GM18511 (cell line): Measurements from ENCODE around the gene PHYKPL.

ENCODE experiments used
- ATAC-seq: cut with Tn5 transposase; IDR thresholded peaks from one replicate; pipeline ENCODE4 v1.9.1; 2021; ENCODE audit warnings: mild to moderate bottlenecking, moderate library complexity; ENCODE audit not compliant: unreplicated experiment

PHYKPL gene

DNA sequence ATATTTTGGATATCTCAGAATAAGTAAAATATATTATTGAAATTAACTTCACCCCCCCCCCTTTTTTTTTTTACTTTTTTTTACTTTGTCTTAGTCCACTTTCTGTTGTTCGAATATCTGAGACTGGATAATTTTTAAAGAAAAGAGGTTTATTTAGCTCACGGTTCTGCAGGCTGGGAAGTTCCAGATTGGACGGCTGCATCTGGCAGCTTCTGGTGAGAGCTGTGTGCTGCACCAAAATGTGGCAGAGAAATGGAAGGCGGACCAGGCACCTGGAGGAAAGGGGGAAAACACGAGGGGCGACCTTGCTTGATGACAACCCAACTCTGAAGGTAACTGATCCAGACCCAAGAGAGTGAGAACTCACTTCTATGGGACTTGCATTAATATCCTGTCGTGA lies 39.8 kb downstream of the PHYKPL start:
- ATAC-seq, result no peak

DNA sequence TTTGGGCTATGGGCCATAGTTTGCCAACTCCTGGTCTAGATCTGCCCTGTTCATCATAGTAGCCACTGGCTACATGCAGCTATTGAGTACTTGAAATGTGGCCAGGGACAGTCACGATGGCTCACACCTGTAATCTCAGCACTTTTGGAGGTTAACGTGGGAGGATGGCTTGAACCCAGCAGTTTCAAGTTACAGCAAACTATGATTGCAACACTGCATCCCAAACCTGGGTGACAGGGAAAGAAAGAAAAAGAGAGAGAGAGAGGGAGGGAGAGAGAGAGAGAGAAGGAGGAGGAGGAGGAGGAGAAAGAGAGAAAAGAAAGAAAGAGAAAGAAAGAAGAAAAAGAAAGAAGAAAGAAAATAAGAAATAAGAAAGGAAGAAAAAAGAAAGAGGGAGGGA lies 40.4 kb downstream of the PHYKPL start:
- ATAC-seq, result no peak

DNA sequence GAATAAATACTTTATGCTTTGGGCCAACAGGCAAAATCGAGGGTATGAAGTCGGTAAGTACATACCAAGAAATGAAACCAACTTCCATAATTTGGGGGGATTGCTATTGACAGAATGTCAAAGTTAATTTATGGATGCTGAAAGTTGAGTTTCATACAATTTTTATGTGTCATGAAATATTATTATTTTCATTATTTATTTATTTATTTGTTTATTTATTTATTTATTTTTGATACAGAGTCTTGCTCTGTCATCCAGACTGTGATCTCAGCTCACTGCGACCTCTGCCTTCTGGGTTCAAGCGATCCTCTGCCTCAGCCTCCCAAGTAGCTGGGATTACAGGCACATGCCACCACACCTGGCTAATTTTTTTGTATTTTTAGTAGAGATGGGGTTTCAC lies 40.9 kb downstream of the PHYKPL start:
- no peak for ATAC-seq

DNA sequence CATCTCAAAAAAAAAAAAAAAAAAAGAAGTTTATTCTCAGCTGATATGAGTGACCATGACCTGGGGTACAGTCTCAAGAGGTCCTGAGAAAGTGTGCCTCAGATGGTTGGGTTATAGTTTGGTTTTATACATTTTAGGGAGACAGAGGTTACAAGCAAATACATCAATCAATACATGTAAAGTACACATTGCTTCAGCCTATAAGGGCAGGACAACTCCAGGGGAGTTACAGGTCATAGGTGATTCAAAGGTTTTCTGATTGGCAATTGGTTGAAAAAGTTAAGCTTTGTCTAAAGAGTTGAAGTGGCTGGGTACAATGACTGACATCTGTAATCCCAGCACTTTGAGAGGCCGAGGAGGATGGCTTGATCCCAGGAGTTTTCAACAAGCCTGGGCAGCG lies 43.2 kb downstream of the PHYKPL start:
- no peak for ATAC-seq

DNA sequence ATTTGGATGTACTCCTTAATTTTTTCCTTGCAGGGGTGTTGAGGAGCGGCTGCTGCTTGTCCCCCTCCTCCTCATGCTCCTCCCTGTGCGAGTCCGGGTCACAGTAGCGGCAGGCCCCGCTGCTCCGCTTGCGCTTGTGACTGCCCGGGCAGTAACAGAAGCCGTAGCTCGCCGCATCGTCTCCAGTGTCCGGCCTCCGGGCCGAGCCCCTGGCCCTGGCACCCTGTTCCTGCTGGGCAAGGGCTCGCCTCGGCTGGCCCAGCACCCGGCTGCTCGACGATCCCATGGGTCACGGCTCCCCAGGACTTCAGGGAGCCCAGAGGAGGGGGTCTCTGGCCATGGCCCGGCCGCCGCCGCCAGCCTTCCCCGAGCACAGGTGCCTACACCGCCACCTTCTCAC lies 45.6 kb downstream of the PHYKPL start, which contains the start of gene GMCL2:
TSS of gene GMCL2 (minus strand) at position 358 of the 400 bp plus-strand sequence. CDS start at position 286, 72 bp downstream.
- ATAC-seq, result no peak

DNA sequence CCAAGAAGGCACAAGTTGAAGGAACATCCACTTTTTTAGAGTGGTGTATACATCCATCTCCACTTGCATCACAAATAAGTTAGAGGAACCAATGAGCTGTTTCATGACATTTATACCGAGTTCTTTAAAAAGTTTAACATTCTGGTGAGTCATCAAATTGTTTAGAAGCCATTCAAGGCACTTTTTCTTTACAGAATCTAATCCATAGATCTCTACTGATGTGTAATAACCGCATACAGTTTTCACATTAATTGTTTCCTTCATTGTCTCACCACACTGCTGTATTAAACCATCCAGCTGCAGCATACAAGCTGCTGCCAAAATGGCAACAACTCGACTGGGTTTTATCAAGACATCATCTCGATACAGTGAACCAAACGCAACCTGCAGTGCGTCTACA lies 46.2 kb downstream of the PHYKPL start:
- no peak for ATAC-seq

DNA sequence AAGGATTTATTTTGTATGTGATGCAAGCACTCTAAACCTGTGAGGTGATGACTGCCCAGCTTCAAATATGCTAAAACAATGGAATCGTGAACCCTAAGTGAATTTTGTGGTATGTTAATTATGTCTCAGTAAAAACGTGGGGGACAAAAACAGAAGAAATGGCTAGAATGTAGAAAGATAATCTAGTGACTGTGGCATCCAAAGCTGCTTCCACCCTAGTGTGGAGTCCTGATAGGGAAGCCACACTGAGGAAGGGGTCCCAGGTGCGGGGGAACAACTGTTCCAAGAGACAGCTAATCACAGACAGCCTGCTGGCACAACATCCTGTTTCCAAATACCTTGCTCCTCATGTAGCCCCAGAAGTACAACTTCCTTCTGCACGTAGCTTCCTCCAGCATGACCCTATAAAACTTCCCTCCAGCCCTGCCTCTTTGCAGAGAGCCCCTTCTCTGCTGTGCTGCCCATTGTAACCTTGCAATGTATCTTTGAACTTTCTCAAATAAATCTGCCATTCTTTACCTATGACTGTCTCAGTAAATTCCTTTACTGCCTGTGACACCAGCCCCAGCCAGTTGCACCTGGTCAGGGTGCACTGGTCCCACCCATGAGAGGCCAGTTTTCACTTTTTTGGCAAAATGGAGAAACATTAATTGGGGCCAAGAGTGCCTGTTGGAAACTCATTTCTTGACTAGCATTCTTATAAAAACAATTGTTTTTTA lies 50.3 kb downstream of the PHYKPL start:
- no peak for ATAC-seq

DNA sequence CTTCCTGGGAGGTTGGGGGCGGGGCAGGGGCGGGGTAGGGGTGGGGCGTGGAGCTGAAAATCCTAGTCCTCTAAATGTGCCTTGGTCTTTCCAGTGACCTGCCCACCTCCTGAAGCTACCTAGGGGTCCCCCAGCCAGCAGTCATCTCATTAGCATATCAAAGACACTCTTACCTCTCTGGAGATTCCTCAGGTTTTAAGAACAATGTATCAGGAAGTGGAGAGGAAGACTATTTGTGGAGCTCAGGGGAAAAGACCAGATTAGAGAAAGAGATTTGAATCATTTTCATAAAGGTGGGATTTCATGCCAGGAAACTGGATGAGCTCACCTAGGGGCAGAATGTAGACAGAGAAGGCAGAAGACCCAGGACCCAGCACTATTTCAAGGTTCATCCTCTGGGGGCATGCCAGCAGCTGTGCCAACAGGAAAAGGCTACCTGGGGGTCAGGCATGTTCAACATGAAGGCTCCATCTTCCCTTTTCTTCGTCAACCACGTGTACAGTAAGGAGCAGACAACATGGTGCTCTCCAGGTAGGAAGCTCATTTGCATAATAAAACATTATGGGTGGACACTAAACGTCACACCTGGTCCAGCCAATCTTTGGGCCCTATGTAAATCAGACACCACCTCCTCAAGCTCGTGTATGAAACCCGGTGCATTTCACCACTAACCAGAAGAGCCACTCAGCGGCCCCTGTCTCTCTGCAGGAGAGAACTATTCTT lies 52.3 kb downstream of the PHYKPL start:
- no peak for ATAC-seq

DNA sequence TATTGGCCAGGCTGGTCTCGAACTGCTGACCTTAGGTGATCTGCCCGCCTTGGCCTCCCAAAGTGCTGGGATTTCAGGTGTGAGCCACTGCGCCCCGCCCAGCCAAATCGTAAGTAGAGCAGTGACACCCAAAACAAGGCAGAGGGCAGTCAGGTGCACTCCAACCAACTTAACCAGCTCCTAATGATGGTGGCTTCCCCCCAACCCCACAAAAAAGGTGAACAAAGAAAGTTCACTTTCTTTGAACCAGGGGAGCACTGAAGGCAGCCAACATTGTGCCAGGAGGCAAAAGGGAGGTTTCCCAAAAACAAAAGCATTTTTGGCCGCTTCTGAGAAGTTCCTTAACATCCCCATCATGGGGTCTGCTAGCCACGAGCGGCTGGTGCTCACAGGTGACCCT lies 55.0 kb downstream of the PHYKPL start:
- ATAC-seq, result no peak

DNA sequence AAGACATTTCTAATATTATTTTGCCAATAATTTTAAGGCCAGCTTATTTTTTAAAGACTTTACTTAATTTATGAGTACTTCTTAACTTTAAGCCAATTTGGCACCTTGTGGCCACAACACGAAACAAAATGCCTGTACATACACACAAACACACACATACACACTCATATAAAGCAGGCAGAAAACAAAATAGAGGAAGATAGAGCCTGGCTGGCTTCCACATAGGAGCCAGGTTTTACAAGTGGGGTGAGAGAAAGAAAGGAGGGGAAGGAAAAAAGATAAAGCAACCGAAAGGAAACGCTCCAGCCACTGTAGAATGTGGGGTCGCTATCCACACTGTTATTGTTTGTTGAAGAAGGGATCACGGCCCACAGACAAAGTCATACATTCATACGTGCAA lies 55.8 kb downstream of the PHYKPL start:
- no peak for ATAC-seq

DNA sequence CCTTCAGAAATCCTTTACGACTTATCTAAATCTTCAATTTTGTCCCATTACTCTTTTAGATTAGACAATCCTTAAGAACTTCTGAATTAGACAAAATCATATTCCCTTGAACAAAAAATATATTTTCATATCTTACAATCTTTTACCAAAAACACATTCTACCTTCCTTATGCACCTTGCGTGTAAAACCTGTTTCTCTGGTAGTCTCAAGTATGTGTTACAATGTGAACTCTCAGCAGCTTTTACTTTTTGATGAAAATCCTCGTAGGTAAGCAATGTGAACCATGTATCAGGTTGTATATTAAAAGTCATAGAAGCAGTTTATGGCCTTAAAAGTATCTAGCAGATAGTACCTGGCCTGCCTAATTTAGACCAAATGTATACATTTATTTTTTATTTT lies 58.1 kb downstream of the PHYKPL start:
- ATAC-seq, result no peak

DNA sequence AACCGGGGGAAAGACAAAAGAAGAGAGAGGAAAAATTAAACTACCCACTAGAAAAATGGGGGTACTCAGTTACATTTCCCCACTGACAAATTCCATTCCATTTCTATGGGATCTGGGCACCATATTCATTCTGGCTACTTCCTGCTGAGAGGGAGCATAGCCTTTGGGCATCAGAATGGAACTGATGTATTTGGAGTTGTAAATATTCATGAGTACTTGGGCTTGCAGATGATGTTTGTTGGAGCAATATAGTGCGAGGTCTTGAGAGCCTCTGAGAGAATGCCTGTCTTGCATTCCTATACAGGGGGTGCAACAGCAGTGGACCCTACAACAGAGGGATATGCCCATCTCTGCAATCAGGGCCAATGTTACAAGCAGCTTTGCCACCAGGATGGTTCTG lies 62.1 kb downstream of the PHYKPL start:
- ATAC-seq, result no peak

DNA sequence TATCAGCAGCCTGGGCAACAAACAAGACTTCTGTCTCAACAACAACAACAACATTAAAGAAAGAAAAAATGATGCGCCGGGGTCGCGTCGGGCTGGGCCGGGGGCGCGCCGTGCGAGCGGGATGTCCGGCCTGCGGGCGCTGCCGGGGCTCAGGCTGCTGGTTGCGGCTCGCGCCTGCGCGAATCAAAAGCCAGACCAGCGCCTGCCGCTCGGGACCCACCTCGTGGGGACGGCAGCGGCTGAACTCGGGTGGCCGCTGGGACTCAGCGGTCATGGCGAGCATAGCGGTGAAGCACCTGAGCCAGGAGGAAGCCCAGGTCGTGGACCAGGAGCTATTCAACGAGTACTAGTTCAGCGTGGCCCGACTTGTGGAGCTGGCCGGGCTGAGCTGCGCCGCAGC lies 67.0 kb downstream of the PHYKPL start:
- ATAC-seq, result no peak

DNA sequence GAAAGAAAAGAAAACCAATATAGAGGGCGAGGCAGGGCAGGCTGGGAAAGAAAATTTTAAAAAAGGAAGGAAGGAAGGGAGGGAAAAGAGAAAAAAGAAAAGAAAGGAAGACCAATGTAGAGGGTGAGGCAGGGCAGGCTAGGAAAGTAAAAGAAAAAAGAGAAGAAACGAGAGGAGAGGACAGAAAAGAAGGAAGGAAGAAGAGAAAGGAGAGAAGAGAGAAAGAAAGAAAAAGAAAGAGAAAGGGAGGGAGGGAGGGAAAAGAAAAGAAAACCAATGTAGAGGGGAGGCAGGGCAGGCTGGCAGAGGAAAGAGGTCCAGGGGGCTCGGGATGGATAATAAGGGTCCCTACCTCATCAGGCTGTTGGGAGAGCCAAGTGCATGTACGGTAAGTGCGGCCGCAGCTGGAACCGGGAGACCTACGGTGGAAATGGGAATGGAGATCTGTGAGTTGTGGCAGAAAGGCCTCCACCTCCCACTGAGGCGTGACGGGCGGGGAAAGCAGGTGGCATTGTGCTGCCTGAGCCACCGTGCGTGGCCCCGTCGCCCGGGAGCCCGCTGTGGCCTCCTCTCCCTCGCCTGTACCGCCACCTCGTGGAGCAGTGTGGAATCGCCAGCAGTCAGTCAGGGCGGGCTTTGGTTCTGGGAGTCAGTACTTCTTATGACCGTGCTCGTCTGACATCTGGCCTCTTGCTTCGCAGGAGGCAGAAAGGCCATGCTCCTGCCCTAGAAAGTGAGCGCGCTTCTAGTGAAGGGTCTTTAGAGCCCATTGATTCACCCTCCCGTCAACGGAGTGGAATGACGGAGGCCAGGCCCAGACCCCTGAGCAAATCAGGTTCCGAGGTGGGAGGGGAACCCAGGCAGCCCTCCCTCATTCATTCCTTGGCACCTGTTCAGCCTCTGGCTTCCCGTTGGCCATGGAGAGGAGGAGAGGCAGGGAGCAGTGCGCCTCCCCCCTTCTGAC lies 68.5 kb downstream of the PHYKPL start:
- peak; percentile 87 for ATAC-seq

DNA sequence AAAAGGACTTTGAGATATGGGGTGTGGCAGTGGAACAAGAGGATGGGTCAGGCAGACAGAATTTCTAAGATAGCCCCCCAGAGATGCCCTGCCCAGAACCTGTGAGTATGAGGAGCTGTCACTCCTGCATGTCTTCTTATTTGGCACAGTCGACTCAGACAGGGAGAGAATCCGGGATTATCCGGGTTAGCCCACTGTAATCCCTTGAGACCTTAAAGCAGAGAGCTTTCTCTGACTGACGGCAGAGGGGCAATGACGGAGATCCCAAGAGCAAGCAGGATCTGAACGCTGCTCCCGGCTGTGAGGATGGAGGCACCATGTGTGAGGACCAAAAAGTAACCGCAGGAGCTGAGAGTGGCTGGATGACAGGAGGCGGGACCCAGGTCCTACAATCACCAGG lies 70.1 kb downstream of the PHYKPL start:
- ATAC-seq, result no peak

DNA sequence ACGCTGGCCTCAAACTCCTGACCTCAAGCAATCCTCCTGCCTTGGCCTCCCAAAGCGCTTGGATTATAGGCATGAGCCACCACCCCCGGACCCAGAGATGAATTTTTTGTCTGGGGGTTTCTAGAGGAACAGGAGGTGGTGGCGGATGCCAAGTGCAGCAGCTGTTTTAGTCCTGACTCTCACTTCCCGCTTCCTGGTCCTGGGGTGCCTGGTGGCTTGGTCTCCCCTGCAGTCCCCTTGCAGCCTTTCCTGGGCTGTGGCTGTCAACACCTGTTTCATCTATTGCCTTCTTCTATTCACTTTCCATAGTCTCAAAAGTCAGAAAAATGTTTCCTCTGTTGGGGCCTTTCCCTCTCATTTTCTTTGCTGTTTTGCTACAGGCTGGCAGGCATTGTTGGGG lies 72.4 kb downstream of the PHYKPL start:
- no peak for ATAC-seq
